Measurements from ENCODE around the gene CEL. TPM values are rescaled to one million over a fixed set of nuclear protein-coding genes. Genes with fewer than 3 reads are reported as not detected.
A peak's percentile ranks its signal among the peaks of the same experiment; 100 is the strongest.

Gene CEL
- total RNA-seq, 6 experiments from 2014 or later = 0.19 to 0.35 (median 0.26) TPM; not detected in 2

DNA sequence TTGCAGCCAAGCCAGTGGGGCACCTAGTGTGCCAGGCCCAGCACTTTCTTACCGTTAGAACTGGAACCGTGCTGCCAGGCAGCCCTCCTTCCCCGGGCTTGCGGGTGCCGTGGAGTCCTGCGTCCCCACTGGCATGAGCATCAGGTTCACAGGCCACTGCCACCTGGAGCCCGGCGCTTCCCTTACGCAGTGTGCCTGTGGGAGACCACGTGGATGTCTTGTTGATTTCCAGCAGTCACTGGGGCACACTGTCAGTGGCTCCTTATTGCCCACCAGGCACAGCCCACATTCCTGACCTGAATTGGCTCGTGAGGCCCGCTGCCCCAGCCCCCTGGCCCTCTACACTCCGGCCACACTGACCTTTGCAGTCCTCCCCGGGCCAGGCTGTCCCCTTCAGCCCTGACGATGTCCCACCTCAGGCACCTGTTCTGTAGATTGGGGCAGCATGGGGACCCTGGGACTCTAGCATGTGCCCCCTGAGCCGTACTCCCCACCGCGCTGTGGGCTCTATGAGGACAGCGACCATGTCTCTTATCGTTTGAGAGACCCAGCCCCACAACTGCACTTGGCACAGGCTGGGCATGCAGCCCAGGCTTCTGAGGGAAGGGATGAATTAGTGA lies 10.4 kb upstream of the CEL start:
- intact Hi-C loops (cut with DNase I) = no loop called here
- TF ChIP-seq, protein P1, sequence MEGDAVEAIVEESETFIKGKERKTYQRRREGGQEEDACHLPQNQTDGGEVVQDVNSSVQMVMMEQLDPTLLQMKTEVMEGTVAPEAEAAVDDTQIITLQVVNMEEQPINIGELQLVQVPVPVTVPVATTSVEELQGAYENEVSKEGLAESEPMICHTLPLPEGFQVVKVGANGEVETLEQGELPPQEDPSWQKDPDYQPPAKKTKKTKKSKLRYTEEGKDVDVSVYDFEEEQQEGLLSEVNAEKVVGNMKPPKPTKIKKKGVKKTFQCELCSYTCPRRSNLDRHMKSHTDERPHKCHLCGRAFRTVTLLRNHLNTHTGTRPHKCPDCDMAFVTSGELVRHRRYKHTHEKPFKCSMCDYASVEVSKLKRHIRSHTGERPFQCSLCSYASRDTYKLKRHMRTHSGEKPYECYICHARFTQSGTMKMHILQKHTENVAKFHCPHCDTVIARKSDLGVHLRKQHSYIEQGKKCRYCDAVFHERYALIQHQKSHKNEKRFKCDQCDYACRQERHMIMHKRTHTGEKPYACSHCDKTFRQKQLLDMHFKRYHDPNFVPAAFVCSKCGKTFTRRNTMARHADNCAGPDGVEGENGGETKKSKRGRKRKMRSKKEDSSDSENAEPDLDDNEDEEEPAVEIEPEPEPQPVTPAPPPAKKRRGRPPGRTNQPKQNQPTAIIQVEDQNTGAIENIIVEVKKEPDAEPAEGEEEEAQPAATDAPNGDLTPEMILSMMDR (IDR thresholded peaks at IDR 0.05) = no peak
- Histone ChIP-seq H3K4me3 (no peak overlapping the region), H3K4me1 (no peaks in the 10 kb centered on the region), H3K9me3 (no peaks in the 10 kb centered on the region), H3K27ac (no peak overlapping the region), H3K27me3 (no peaks in the 10 kb centered on the region), H3K36me3 (peaks cover 0 to 51% (median 12%) of the 10 kb centered on the region in 4 donors)
- DNase-seq (peak in 1 of 3 donors; percentile 40), ATAC-seq (no peak)
- 91% methylated on average over 11 of the region's 20 CpGs for WGBS (ENCODE audit: insufficient coverage, low coverage, low lambda C conversion rate, missing lambda C conversion rate)

- no peak for ATAC-seq
- H3K36me3 ChIP-seq = peaks cover 0 to 48% (median 14%) of the 10 kb centered on the region in 4 donors
- no peak overlapping the region for H3K27ac ChIP-seq
- DNase-seq = peak in 1 of 3 donors; percentile 35
- intact Hi-C loops (cut with DNase I) = no loop called here
- no peak overlapping the region for H3K4me3 ChIP-seq
- no peaks in the 10 kb centered on the region for H3K9me3 ChIP-seq
- WGBS (ENCODE audit: insufficient coverage, low coverage, low lambda C conversion rate, missing lambda C conversion rate) = 100% methylated on average over 1 of the region's 9 CpGs
- H3K27me3 ChIP-seq = no peaks in the 10 kb centered on the region
- no peak for TF ChIP-seq POLR2A (IDR thresholded peaks at IDR 0.05)
- TF ChIP-seq, protein P1 (IDR thresholded peaks at IDR 0.05) = no peak
- no peaks in the 10 kb centered on the region for H3K4me1 ChIP-seq
Measured at GRCh38 chr9:133051966-133052539, 9.7 kb upstream of the CEL start.

DNA sequence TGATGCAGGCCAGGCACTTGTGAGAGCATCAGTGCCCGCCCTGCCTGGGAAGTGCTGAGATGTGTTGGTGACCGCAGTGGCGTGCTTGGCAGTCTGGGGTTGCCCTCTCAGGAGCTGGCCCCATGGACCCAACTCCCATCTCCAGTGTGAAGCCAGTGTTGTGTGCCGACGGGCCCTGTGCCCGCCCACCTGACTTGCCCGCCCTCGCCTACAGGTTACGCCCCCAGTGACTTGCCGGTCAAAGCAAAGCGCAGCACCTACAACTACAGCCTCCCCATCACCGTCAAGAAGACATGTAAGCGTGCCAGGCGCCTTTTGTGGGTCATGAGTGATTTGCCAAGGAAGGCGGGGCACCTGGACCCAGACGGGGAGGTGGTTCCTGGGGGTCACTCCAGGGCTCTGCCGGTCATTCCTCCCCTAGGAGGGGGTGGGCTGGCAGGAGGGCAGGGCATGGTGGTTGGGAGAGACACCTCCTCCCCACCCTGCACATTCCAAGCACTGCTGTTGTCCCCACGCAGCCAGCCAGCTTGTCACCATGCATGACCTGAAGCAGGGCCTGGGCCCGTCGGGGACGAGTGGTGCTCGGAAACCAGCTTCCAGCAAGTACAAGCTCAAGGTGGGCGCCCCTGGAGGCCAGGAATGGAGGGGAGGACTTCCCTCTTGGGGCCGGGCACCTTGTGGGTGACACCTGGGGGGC lies 7.4 kb upstream of the CEL start:
- peak in 1 of 3 donors; percentile 41 for DNase-seq
- intact Hi-C loops (cut with DNase I) = no loop called here
- no peaks in the 10 kb centered on the region for H3K9me3 ChIP-seq
- H3K4me3 ChIP-seq = no peak overlapping the region
- H3K27me3 ChIP-seq = no peaks in the 10 kb centered on the region
- TF ChIP-seq, protein P1 (IDR thresholded peaks at IDR 0.05) = no peak
- TF ChIP-seq POLR2A (IDR thresholded peaks at IDR 0.05) = no peak
- H3K4me1 ChIP-seq = no peaks in the 10 kb centered on the region
- 67% methylated on average over 3 of the region's 24 CpGs for WGBS (ENCODE audit: insufficient coverage, low coverage, low lambda C conversion rate, missing lambda C conversion rate)
- H3K36me3 ChIP-seq = peaks cover 0 to 46% (median 14%) of the 10 kb centered on the region in 4 donors
- H3K27ac ChIP-seq = no peak overlapping the region
- ATAC-seq = no peak

GRCh38 chr9:133054966-133055365 lies 6.8 kb upstream of the CEL start:
- H3K27ac ChIP-seq = no peak overlapping the region
- WGBS (ENCODE audit: insufficient coverage, low coverage, low lambda C conversion rate, missing lambda C conversion rate) = no CpG with 5 or more reads among the region's 16 CpGs

More at GRCh38 chr9:133054966-133055365, 6.8 kb upstream of the CEL start:
- Histone ChIP-seq H3K4me1 (no peaks in the 10 kb centered on the region), H3K4me3 (no peak overlapping the region), H3K36me3 (peaks cover 0 to 46% (median 14%) of the 10 kb centered on the region in 4 donors), H3K9me3 (no peaks in the 10 kb centered on the region), H3K27me3 (no peaks in the 10 kb centered on the region)
- DNase-seq (peak in 1 of 3 donors; percentile 35), ATAC-seq (no peak)
- intact Hi-C loops (cut with DNase I) = no loop called here
- TF ChIP-seq POLR2A (IDR thresholded peaks at IDR 0.05) = no peak
- TF ChIP-seq, protein P1 (IDR thresholded peaks at IDR 0.05) = no peak
